Measurements from ENCODE around the gene HSPA12B.

DNA sequence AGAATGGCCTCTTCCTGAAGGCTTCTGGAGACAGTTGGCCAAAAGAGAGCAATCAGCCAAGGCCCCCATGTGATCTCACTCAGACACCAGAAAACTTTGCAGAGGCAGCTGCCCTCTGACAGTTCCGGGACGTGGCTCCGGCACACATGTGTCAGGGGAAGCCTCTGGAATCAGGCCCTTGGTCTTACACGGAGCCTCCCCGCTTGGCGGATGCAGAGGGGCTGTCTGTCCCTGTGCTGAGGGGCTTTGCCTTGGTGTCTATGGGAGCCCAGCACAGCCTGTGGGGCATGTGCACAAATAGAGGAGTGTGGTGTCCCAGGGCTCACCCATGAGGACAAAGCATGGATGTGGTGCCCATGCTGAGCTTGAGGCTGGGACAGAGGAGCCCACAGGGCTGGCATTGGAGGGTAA, 33.9 kb upstream of the HSPA12B start:
- TF ChIP-seq CTCF (IDR thresholded peaks at IDR 0.05) (no peak), POLR2AphosphoS5 (IDR thresholded peaks at IDR 0.05) (no peak)
